Natural killer cell (primary cell): ENCODE measurements around the gene FCN2. TPM values are rescaled to one million over a fixed set of nuclear protein-coding genes. Genes with fewer than 3 reads are reported as not detected.
A peak's percentile ranks its signal among the peaks of the same experiment; 100 is the strongest.

ENCODE experiments used
- ATAC-seq, 3 donors: fragments of 150-1000 bp in 2 of 3; fragments of 200-7000 bp in 1 of 3; cut with Tn5 transposase; 1 replicate in 1 of 3; 2 replicates in 2 of 3; pipeline ENCODE4 v1.10.0; 2021; ENCODE audit warnings: mild to moderate bottlenecking in 2 of 3, moderate library complexity in 2 of 3
- DNase-seq, 2 donors: peaks; one replicate each; pipeline versions ENCODE4 v3.0.0 to v3.0.0-alpha.2; 2013 to 2021; ENCODE audit warnings: mixed read lengths in 1 of 2
- H3K27ac ChIP-seq: one replicate; pipeline ENCODE4 v1.5.1; 2013; ENCODE audit warnings: mild to moderate bottlenecking, low read length
- H3K27me3 ChIP-seq: one replicate; pipeline ENCODE4 v1.6.1; 2013; ENCODE audit warnings: low read length; ENCODE audit not compliant: control insufficient read depth, insufficient read depth
- H3K36me3 ChIP-seq: one replicate; pipeline ENCODE4 v1.6.1; 2013; ENCODE audit warnings: low read length; ENCODE audit not compliant: control insufficient read depth, insufficient read depth
- H3K4me1 ChIP-seq: one replicate; pipeline ENCODE4 v1.6.1; 2013; ENCODE audit warnings: low read length; ENCODE audit not compliant: control insufficient read depth, insufficient read depth
- H3K4me3 ChIP-seq: one replicate; pipeline ENCODE4 v1.5.1; 2013; ENCODE audit warnings: low read length
- H3K9me3 ChIP-seq: one replicate; pipeline ENCODE4 v1.6.1; 2013; ENCODE audit warnings: low read length; ENCODE audit not compliant: control insufficient read depth, insufficient read depth
- H3K27ac Mint-ChIP-seq, 2 donors: one replicate each; pipeline ENCODE4 v1.8.0; 2022; ENCODE audit warnings: mild to moderate bottlenecking in 2 of 2, mixed read lengths in 2 of 2, moderate library complexity in 1 of 2
- H3K27me3 Mint-ChIP-seq, 2 donors: one replicate each; pipeline ENCODE4 v1.8.0; 2022; ENCODE audit warnings: low read depth in 2 of 2, mixed read lengths in 2 of 2
- H3K36me3 Mint-ChIP-seq: one replicate; pipeline ENCODE4 v1.8.0; 2022; ENCODE audit warnings: mixed read lengths
- H3K4me1 Mint-ChIP-seq, 2 donors: one replicate each; pipeline ENCODE4 v1.8.0; 2022; ENCODE audit warnings: mixed read lengths in 2 of 2
- H3K4me3 Mint-ChIP-seq: one replicate; pipeline ENCODE4 v1.8.0; 2022; ENCODE audit warnings: mild to moderate bottlenecking, moderate library complexity, mixed read lengths
- H3K9me3 Mint-ChIP-seq, 2 donors: one replicate each; pipeline ENCODE4 v1.8.0; 2022; ENCODE audit warnings: mixed read lengths in 2 of 2
- WGBS: methylation state at CpG from one replicate; pipeline ENCODE4 v1.1.7; 2013; ENCODE audit warnings: missing lambda C conversion rate; ENCODE audit not compliant: insufficient coverage; 5-methylcytosine and 5-hydroxymethylcytosine counted together
- intact Hi-C: fragments of 100-400 bp; cut with micrococcal nuclease; formaldehyde crosslinking; loops from one replicate; pipeline ENCODE4 v1.14.2; 2022
- total RNA-seq, 4 donors: library from RNA; stranded (reverse); fragments of 120-200 nt in 1 of 4; gene quantifications; one replicate each; pipeline versions ENCODE4 v1.2.3 to v1.2.4, GENCODE V29; 2013 to 2022
- TF ChIP-seq, protein P1 (sequence below): fragments of 200-600 bp; IDR thresholded peaks from one replicate; pipeline ENCODE4 v1.8.0; 2022; ENCODE audit warnings: antibody characterized with exemption

Gene FCN2
- total RNA-seq, 3 donors from 2014 or later (not counting 1 experiment from before 2014, with no cell fraction given): not detected

GRCh38 chr9:134846187-134846586, 34.4 kb upstream of the FCN2 start:
- no peaks in the 10 kb centered on the region for H3K4me1 ChIP-seq
- no peaks in the 10 kb centered on the region for H3K36me3 Mint-ChIP-seq
- no peaks in the 10 kb centered on the region for H3K27me3 ChIP-seq
- no peak overlapping the region for H3K27ac ChIP-seq
- no peaks in the 10 kb centered on the region for H3K9me3 Mint-ChIP-seq
- no peaks in the 10 kb centered on the region for H3K36me3 ChIP-seq
- intact Hi-C loops: no loop called here
- no peaks in the 10 kb centered on the region for H3K4me1 Mint-ChIP-seq
- 94% methylated on average over 16 of the region's 16 CpGs for WGBS
- no peaks in the 10 kb centered on the region for H3K9me3 ChIP-seq
- TF ChIP-seq, protein P1, sequence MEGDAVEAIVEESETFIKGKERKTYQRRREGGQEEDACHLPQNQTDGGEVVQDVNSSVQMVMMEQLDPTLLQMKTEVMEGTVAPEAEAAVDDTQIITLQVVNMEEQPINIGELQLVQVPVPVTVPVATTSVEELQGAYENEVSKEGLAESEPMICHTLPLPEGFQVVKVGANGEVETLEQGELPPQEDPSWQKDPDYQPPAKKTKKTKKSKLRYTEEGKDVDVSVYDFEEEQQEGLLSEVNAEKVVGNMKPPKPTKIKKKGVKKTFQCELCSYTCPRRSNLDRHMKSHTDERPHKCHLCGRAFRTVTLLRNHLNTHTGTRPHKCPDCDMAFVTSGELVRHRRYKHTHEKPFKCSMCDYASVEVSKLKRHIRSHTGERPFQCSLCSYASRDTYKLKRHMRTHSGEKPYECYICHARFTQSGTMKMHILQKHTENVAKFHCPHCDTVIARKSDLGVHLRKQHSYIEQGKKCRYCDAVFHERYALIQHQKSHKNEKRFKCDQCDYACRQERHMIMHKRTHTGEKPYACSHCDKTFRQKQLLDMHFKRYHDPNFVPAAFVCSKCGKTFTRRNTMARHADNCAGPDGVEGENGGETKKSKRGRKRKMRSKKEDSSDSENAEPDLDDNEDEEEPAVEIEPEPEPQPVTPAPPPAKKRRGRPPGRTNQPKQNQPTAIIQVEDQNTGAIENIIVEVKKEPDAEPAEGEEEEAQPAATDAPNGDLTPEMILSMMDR: no peak
- no peak overlapping the region for H3K4me3 ChIP-seq
- no peak for ATAC-seq
- H3K27ac Mint-ChIP-seq: no peak overlapping the region
- no peak for DNase-seq
- H3K27me3 Mint-ChIP-seq: no peaks in the 10 kb centered on the region
- H3K4me3 Mint-ChIP-seq: no peak overlapping the region

GRCh38 chr9:134846699-134847098, 33.9 kb upstream of the FCN2 start:
- Histone ChIP-seq H3K9me3 (no peaks in the 10 kb centered on the region), H3K27ac (no peak overlapping the region), H3K4me3 (no peak overlapping the region), H3K27me3 (no peaks in the 10 kb centered on the region), H3K4me1 (no peaks in the 10 kb centered on the region), H3K36me3 (no peaks in the 10 kb centered on the region)
- Mint-ChIP-seq H3K4me1 (no peaks in the 10 kb centered on the region), H3K27me3 (no peaks in the 10 kb centered on the region), H3K9me3 (no peaks in the 10 kb centered on the region), H3K36me3 (no peaks in the 10 kb centered on the region), H3K27ac (no peak overlapping the region), H3K4me3 (no peak overlapping the region)
- intact Hi-C loops: no loop called here
- 88% methylated on average over 1 of the region's 1 CpG for WGBS
- no peak for ATAC-seq
- TF ChIP-seq, protein P1: no peak
- no peak for DNase-seq

DNA sequence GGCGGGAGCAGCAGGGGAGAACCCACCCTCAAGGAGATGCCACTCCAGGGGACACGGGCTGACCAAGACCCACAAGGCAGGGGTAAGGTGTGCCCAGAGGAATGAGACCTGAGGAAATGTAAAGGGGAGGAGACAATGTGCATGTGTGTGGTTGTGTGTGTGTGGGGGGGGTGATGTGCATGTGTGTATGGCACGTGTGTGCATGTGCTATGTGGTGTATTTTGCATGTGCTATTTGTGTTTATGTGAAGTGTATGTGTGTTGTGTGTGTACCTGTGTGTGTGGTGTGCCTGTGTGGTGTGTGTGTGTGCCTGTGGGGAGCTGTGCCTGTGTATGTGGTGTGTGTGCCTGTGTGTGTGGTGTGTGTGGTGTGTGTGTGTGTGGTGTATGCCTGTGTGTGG, 33.5 kb upstream of the FCN2 start:
- no peaks in the 10 kb centered on the region for H3K9me3 ChIP-seq
- ATAC-seq (no peak), DNase-seq (no peak)
- Mint-ChIP-seq H3K36me3 (no peaks in the 10 kb centered on the region), H3K4me3 (no peak overlapping the region), H3K27me3 (no peaks in the 10 kb centered on the region), H3K27ac (no peak overlapping the region), H3K4me1 (no peaks in the 10 kb centered on the region), H3K9me3 (no peaks in the 10 kb centered on the region)
- no peaks in the 10 kb centered on the region for H3K4me1 ChIP-seq
- H3K27ac ChIP-seq: no peak overlapping the region
- H3K27me3 ChIP-seq: no peaks in the 10 kb centered on the region
- TF ChIP-seq, protein P1: no peak
- intact Hi-C loops: no loop called here
- no peak overlapping the region for H3K4me3 ChIP-seq
- 85% methylated on average over 3 of the region's 3 CpGs for whole genome bisulfite sequencing
- no peaks in the 10 kb centered on the region for H3K36me3 ChIP-seq

DNA sequence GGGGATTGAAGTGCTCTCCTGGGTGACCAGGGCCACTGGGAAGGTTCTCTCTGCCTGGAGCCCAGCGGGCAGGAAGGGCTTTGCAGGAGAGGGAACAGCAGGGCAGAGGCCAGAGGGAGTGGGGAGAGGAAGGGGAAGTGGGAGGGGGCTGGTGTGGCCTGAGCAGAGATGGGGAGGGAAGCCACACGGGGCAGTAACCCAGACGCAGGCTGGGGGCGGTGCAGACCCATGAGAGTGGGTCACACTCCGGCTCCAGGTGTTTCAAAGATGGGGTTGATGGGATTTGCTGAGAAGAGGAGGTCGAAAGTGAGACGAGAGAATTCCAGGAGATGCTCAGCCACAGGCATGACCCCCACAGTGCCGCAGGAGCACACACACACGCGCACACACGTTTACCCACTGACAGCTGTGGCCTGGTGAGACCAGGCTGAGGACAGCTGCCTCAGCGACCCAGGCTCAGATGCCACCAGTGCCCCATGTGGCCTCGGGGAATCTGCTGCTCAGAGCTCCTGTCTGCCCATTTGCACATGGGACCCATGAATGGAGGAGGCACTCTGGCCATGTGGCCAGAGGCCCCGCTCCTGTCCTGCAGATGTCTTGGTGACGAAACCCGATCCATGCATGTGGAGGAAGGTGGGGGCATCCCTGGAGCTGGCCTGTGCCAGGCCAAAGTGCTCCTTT, 32.7 kb upstream of the FCN2 start:
- Mint-ChIP-seq H3K4me1 (no peaks in the 10 kb centered on the region), H3K27ac (no peak overlapping the region), H3K36me3 (no peaks in the 10 kb centered on the region), H3K27me3 (no peaks in the 10 kb centered on the region), H3K4me3 (no peak overlapping the region), H3K9me3 (no peaks in the 10 kb centered on the region)
- H3K36me3 ChIP-seq: no peaks in the 10 kb centered on the region
- no peak overlapping the region for H3K27ac ChIP-seq
- no peaks in the 10 kb centered on the region for H3K27me3 ChIP-seq
- H3K9me3 ChIP-seq: no peaks in the 10 kb centered on the region
- intact Hi-C loops: no loop called here
- peak in 2 of 3 donors; percentile 27 to 34 for ATAC-seq
- no peaks in the 10 kb centered on the region for H3K4me1 ChIP-seq
- H3K4me3 ChIP-seq: no peak overlapping the region
- WGBS: 53% methylated on average over 16 of the region's 16 CpGs
- no peak for DNase-seq
- TF ChIP-seq, protein P1: no peak
